Right lobe of liver (tissue), 4 donors: ENCODE data around the gene ACSL3.

ENCODE experiments used
- CTCF ChIP-seq, 4 donors: fragments of 200-600 bp in 3 of 4; fragments of 450-650 bp in 1 of 4; IDR thresholded peaks; one replicate each; pipeline versions ENCODE4 v1.5.1 to v1.8.0; 2016 to 2022; ENCODE audit warnings: antibody characterized with exemption in 4 of 4, mild to moderate bottlenecking in 2 of 4
- POLR2A ChIP-seq: fragments of 450-650 bp; IDR thresholded peaks from one replicate; pipeline ENCODE4 v1.6.1; 2017; ENCODE audit warnings: antibody characterized with exemption, mild to moderate bottlenecking
- donor health status: DM: no; HTN: no; CAD: no.
- donor health status: DM: no; HTN: no; CAD: no.
- donor health status: DM: no; HTN: yes; CAD: no.

GRCh38 chr2:222840060-222840802 is 20.6 kb upstream of the ACSL3 start:
- no peak for TF ChIP-seq POLR2A
- TF ChIP-seq CTCF (IDR thresholded peaks at IDR 0.05) = no peak
